SK-N-MC (cell line): ENCODE measurements around the gene USP14.

ENCODE experiments used
- EZH2 ChIP-seq: fragments of 200-600 bp; sonication (generic); IDR thresholded peaks from one replicate; pipeline ENCODE4 v1.6.1; 2017; ENCODE audit warnings: antibody characterized with exemption
- FOXP2 ChIP-seq: optimal IDR thresholded peaks from 2 replicates; pipeline ENCODE3; 2011; ENCODE audit warnings: mild to moderate bottlenecking, moderate library complexity; ENCODE audit not compliant: insufficient read depth; ENCODE audit errors: extremely low read length, control extremely low read depth
- POLR2AphosphoS5 ChIP-seq: IDR thresholded peaks from 2 replicates; pipeline ENCODE4 v1.6.1; 2012; ENCODE audit warnings: mild to moderate bottlenecking, low read depth, low read length, borderline replicate concordance

GRCh38 chr18:213966-214365 lies 55.6 kb downstream of the USP14 start:
- TF ChIP-seq FOXP2 (no peak), POLR2AphosphoS5 (no peak), EZH2 (no peak)
